ENCODE results near the gene RABEPK. TPM values are rescaled to one million over a fixed set of nuclear protein-coding genes. Genes with fewer than 3 reads are reported as not detected.
A peak's percentile ranks its signal among the peaks of the same experiment; 100 is the strongest.

RABEPK gene
- total RNA-seq, 1 donor from 2014 or later: 30.7 TPM

GRCh38 chr9:125238127-125238914, 38.0 kb downstream of the RABEPK start:
- H3K4me2 ChIP-seq (ENCODE audit: low read length): peak overlapping the region; percentile 92
- no peak overlapping the region for H3K27ac ChIP-seq (ENCODE audit: low read depth, low read length)
- Mint-ChIP-seq H3K4me1 (ENCODE audit: low read depth, unreplicated experiment) (peaks cover 35% of the 10 kb centered on the region), H3K36me3 (ENCODE audit: low read depth, unreplicated experiment) (peaks cover 41% of the 10 kb centered on the region), H3K4me3 (ENCODE audit: unreplicated experiment) (peak overlapping the region; percentile 97), H3K27me3 (ENCODE audit: low read depth, unreplicated experiment) (no peaks in the 10 kb centered on the region), H3K9me3 (ENCODE audit: unreplicated experiment) (no peaks in the 10 kb centered on the region), H3K27ac (ENCODE audit: unreplicated experiment) (peak overlapping the region; percentile 75)
- peaks cover 75% of the 10 kb centered on the region for H3K79me2 ChIP-seq (ENCODE audit: insufficient read depth, low read length)
- H3K9ac ChIP-seq (ENCODE audit: low read length): peak overlapping the region; percentile 100
- FAIRE-seq: no peak
- H2AFZ ChIP-seq (ENCODE audit: low read depth, low read length): no peak overlapping the region
- H3K4me1 ChIP-seq (ENCODE audit: insufficient read depth, low read length): peaks cover 39% of the 10 kb centered on the region
- no peaks in the 10 kb centered on the region for H3K9me3 ChIP-seq (ENCODE audit: insufficient read depth, low read depth, low read length)
- TF ChIP-seq, protein P1, sequence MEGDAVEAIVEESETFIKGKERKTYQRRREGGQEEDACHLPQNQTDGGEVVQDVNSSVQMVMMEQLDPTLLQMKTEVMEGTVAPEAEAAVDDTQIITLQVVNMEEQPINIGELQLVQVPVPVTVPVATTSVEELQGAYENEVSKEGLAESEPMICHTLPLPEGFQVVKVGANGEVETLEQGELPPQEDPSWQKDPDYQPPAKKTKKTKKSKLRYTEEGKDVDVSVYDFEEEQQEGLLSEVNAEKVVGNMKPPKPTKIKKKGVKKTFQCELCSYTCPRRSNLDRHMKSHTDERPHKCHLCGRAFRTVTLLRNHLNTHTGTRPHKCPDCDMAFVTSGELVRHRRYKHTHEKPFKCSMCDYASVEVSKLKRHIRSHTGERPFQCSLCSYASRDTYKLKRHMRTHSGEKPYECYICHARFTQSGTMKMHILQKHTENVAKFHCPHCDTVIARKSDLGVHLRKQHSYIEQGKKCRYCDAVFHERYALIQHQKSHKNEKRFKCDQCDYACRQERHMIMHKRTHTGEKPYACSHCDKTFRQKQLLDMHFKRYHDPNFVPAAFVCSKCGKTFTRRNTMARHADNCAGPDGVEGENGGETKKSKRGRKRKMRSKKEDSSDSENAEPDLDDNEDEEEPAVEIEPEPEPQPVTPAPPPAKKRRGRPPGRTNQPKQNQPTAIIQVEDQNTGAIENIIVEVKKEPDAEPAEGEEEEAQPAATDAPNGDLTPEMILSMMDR (IDR thresholded peaks at IDR 0.05; ENCODE audit: insufficient read depth, low read depth, low read length): no peak
- no peak for TF ChIP-seq EZH2 (IDR thresholded peaks at IDR 0.05; ENCODE audit: insufficient read depth, low read length)
- peaks cover 71% of the 10 kb centered on the region for H4K20me1 ChIP-seq (ENCODE audit: insufficient read depth, low read length)
- no peak for DNase-seq (ENCODE audit: low read depth)
- peaks cover 54% of the 10 kb centered on the region for H3K36me3 ChIP-seq (ENCODE audit: insufficient read depth, low read length)
- peak overlapping the region; percentile 100 for H3K4me3 ChIP-seq (ENCODE audit: insufficient read depth, low read depth, low read length)
- H3K27me3 ChIP-seq (ENCODE audit: insufficient read depth, low read length): no peaks in the 10 kb centered on the region

- Mint-ChIP-seq H3K9me3 (ENCODE audit: unreplicated experiment) (no peaks in the 10 kb centered on the region), H3K36me3 (ENCODE audit: low read depth, unreplicated experiment) (peaks cover 41% of the 10 kb centered on the region), H3K27me3 (ENCODE audit: low read depth, unreplicated experiment) (no peaks in the 10 kb centered on the region), H3K27ac (ENCODE audit: unreplicated experiment) (peak overlapping the region; percentile 75), H3K4me1 (ENCODE audit: low read depth, unreplicated experiment) (peaks cover 38% of the 10 kb centered on the region), H3K4me3 (ENCODE audit: unreplicated experiment) (peak overlapping the region; percentile 97)
- H3K27me3 ChIP-seq (ENCODE audit: insufficient read depth, low read length): no peaks in the 10 kb centered on the region
- H3K36me3 ChIP-seq (ENCODE audit: insufficient read depth, low read length): peaks cover 54% of the 10 kb centered on the region
- H3K4me2 ChIP-seq (ENCODE audit: low read length): peak overlapping the region; percentile 92
- no peak for TF ChIP-seq EZH2 (IDR thresholded peaks at IDR 0.05; ENCODE audit: insufficient read depth, low read length)
- TF ChIP-seq, protein P1 (IDR thresholded peaks at IDR 0.05; ENCODE audit: insufficient read depth, low read depth, low read length): no peak
- no peak for DNase-seq (ENCODE audit: low read depth)
- H3K4me1 ChIP-seq (ENCODE audit: insufficient read depth, low read length): peaks cover 43% of the 10 kb centered on the region
- peaks cover 75% of the 10 kb centered on the region for H3K79me2 ChIP-seq (ENCODE audit: insufficient read depth, low read length)
- H3K27ac ChIP-seq (ENCODE audit: low read depth, low read length): no peak overlapping the region
- peak overlapping the region; percentile 100 for H3K9ac ChIP-seq (ENCODE audit: low read length)
- H4K20me1 ChIP-seq (ENCODE audit: insufficient read depth, low read length): peaks cover 68% of the 10 kb centered on the region
- no peak for FAIRE-seq
- no peaks in the 10 kb centered on the region for H3K9me3 ChIP-seq (ENCODE audit: insufficient read depth, low read depth, low read length)
- peak overlapping the region; percentile 100 for H3K4me3 ChIP-seq (ENCODE audit: insufficient read depth, low read depth, low read length)
- no peak overlapping the region for H2AFZ ChIP-seq (ENCODE audit: low read depth, low read length)
Measured at GRCh38 chr9:125238915-125239446, 38.6 kb downstream of the RABEPK start.
